RWPE2 (cell line): ENCODE results near the gene EOMES.

ENCODE experiments used
- ATAC-seq: fragments of 200-7000 bp; cut with Tn5 transposase; 3 replicates; pipeline ENCODE4 v1.9.1; 2021; ENCODE audit warnings: low read depth
- DNase-seq: peaks from one replicate; pipeline ENCODE4 v3.0.0-alpha.2; 2020; ENCODE audit warnings: low spot score
- H3K27ac ChIP-seq: fragments of 450-650 bp; 2 replicates; pipeline ENCODE4 v1.5.1; 2017; ENCODE audit warnings: mild to moderate bottlenecking; ENCODE audit not compliant: poor library complexity, severe bottlenecking
- H3K27me3 ChIP-seq: fragments of 250-450 bp; sonication (Bioruptor Pico); 2 replicates; pipeline ENCODE4 v1.5.1; 2021; ENCODE audit warnings: mild to moderate bottlenecking, moderate library complexity; ENCODE audit not compliant: insufficient read depth, poor library complexity, severe bottlenecking
- H3K36me3 ChIP-seq: fragments of 250-450 bp; sonication (Bioruptor Pico); 2 replicates; pipeline ENCODE4 v1.5.1; 2020; ENCODE audit warnings: low read depth, mild to moderate bottlenecking, moderate library complexity
- H3K4me1 ChIP-seq: fragments of 250-450 bp; sonication (Bioruptor Pico); 2 replicates; pipeline ENCODE4 v1.5.1; 2021; ENCODE audit warnings: mild to moderate bottlenecking, moderate library complexity; ENCODE audit not compliant: insufficient read depth, poor library complexity, severe bottlenecking
- H3K4me3 ChIP-seq: fragments of 250-450 bp; sonication (Bioruptor Pico); 2 replicates; pipeline ENCODE4 v1.5.1; 2021; ENCODE audit warnings: mild to moderate bottlenecking, moderate library complexity; ENCODE audit not compliant: severe bottlenecking
- H3K9me3 ChIP-seq: fragments of 250-450 bp; sonication (Bioruptor Pico); 2 replicates; pipeline ENCODE4 v1.5.1; 2021; ENCODE audit warnings: mild to moderate bottlenecking, moderate library complexity; ENCODE audit not compliant: severe bottlenecking
- TF ChIP-seq, protein P1 (sequence below): fragments of 450-650 bp; IDR thresholded peaks from one replicate; pipeline ENCODE4 v1.5.1; 2017; ENCODE audit warnings: mild to moderate bottlenecking, moderate library complexity; ENCODE audit not compliant: poor library complexity, severe bottlenecking

EOMES gene

DNA sequence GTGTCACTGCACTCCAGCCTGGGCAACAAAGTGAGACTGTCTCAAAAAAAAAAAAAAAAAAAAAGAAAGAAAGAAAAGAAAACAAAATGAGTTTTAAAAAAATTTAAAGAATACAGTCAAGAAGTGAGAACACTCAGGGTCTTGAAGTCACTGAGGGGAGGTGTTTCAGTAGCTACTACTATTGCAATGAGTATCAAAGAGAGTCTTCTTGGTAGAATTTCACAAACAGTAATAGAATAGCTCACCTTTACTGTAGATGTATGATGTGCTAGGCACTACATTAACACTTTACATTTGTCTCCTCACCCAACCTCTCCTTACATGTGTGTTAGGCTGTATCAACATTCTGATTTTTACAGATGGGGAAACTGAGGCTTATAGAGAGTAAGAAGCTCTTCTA is 43.9 kb downstream of the EOMES start:
- Histone ChIP-seq H3K27me3 (no peaks in the 10 kb centered on the region), H3K9me3 (no peaks in the 10 kb centered on the region), H3K36me3 (no peaks in the 10 kb centered on the region), H3K4me1 (peaks cover 32% of the 10 kb centered on the region), H3K27ac (peak overlapping the region; percentile 84), H3K4me3 (no peak overlapping the region)
- TF ChIP-seq, protein P1, sequence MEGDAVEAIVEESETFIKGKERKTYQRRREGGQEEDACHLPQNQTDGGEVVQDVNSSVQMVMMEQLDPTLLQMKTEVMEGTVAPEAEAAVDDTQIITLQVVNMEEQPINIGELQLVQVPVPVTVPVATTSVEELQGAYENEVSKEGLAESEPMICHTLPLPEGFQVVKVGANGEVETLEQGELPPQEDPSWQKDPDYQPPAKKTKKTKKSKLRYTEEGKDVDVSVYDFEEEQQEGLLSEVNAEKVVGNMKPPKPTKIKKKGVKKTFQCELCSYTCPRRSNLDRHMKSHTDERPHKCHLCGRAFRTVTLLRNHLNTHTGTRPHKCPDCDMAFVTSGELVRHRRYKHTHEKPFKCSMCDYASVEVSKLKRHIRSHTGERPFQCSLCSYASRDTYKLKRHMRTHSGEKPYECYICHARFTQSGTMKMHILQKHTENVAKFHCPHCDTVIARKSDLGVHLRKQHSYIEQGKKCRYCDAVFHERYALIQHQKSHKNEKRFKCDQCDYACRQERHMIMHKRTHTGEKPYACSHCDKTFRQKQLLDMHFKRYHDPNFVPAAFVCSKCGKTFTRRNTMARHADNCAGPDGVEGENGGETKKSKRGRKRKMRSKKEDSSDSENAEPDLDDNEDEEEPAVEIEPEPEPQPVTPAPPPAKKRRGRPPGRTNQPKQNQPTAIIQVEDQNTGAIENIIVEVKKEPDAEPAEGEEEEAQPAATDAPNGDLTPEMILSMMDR = no peak
- DNase-seq (no peak), ATAC-seq (no peak)

GRCh38 chr3:27677565-27677964 is 44.6 kb downstream of the EOMES start:
- H3K9me3 ChIP-seq = no peaks in the 10 kb centered on the region
- TF ChIP-seq, protein P1 = no peak
- ATAC-seq (peak; percentile 91), DNase-seq (no peak)
- no peak overlapping the region for H3K4me3 ChIP-seq
- peak overlapping the region; percentile 84 for H3K27ac ChIP-seq
- no peaks in the 10 kb centered on the region for H3K36me3 ChIP-seq
- H3K27me3 ChIP-seq = no peaks in the 10 kb centered on the region
- H3K4me1 ChIP-seq = peaks cover 32% of the 10 kb centered on the region

- DNase-seq (no peak), ATAC-seq (peak; percentile 37)
- H3K27ac ChIP-seq = peak overlapping the region; percentile 84
- TF ChIP-seq, protein P1 = no peak
- no peak overlapping the region for H3K4me3 ChIP-seq
- H3K4me1 ChIP-seq = peaks cover 29% of the 10 kb centered on the region
- H3K9me3 ChIP-seq = no peaks in the 10 kb centered on the region
- no peaks in the 10 kb centered on the region for H3K27me3 ChIP-seq
- H3K36me3 ChIP-seq = no peaks in the 10 kb centered on the region
Measured at GRCh38 chr3:27675287-27675686, 46.8 kb downstream of the EOMES start.

DNA sequence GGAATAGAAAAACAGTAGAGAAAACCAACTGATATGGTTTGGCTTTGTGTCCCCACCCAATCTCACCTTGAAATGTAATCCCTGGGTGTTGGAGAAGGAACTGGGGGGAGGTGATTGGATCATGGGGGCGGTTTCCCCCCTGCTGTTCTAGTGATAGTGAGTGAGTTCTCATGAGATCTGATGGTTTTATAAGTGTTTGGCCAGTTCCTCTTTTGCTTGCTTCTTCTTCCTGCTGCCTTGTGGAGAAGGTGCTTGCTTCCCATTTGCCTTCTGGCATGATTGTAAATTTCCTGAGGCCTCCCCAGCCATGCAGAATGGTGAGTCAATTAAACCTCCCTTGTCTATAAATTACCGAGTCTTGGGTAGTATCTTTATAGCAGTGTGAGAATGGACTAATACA is 48.4 kb downstream of the EOMES start:
- no peaks in the 10 kb centered on the region for H3K9me3 ChIP-seq
- H3K27me3 ChIP-seq = no peaks in the 10 kb centered on the region
- H3K4me3 ChIP-seq = no peak overlapping the region
- DNase-seq (no peak), ATAC-seq (no peak)
- TF ChIP-seq, protein P1 = no peak
- no peak overlapping the region for H3K27ac ChIP-seq
- no peaks in the 10 kb centered on the region for H3K36me3 ChIP-seq
- peaks cover 29% of the 10 kb centered on the region for H3K4me1 ChIP-seq

GRCh38 chr3:27671101-27671500 is 51.0 kb downstream of the EOMES start:
- peaks cover 15% of the 10 kb centered on the region for H3K4me1 ChIP-seq
- no peak overlapping the region for H3K4me3 ChIP-seq
- ATAC-seq (no peak), DNase-seq (no peak)
- no peaks in the 10 kb centered on the region for H3K9me3 ChIP-seq
- no peaks in the 10 kb centered on the region for H3K27me3 ChIP-seq
- no peak overlapping the region for H3K27ac ChIP-seq
- no peaks in the 10 kb centered on the region for H3K36me3 ChIP-seq
- TF ChIP-seq, protein P1 = no peak
